HG03378 (cell line): ENCODE data around the gene ARL9.
A peak's percentile ranks its signal among the peaks of the same experiment; 100 is the strongest.

Source experiments
- ATAC-seq: cut with Tn5 transposase; IDR thresholded peaks from one replicate; pipeline ENCODE4 v1.9.1; 2021; ENCODE audit warnings: mild to moderate bottlenecking, moderate library complexity; ENCODE audit not compliant: unreplicated experiment

Gene ARL9

DNA sequence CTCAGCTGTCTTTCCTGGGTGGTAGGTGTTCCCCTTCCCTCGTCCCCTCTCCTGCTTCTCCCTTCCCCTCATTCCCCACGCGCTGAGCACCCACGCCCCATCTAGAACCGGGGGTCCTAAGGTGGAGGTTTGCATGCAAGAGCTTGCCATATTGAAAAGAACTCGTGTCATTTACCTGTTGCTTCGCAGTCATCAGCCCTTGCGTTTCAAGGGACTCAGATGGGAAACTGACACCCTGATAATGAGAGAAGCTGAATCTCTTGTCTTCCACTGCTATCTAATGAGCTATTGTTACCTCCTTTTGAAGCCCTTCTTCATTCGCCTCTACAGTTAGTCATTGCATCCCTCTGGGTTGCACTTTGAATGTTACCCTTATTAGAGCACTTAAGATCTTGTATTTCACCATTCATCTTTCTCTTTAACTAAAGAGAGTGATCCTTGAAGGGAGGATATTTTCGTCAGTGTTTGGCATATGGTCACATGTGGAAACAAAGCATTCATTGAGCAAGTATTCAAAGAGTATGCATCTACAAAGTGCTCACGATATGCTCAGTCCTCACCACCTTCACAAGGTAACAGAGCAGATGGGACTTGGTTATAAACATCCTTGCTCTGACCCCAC, 25.7 kb downstream of the ARL9 start:
- ATAC-seq: no peak

DNA sequence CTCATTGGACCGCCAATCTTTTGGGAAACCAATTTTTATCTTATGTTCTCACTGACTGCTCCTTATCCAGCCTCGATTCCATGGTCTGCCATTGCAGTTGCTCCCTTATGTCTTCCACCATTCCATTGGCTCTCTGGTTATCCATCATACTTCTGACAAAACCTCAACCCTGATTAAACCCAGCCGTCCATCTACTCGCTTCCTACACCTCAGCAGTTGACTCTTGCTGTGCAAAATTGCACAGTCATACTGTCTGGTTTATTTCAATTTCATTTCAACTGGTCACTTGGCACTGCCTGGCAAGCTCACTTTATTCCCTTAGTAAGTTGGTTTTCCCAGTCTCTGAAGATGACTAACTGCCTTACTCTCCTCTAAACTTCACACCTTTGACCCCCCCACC, 26.2 kb downstream of the ARL9 start:
- ATAC-seq: no peak

DNA sequence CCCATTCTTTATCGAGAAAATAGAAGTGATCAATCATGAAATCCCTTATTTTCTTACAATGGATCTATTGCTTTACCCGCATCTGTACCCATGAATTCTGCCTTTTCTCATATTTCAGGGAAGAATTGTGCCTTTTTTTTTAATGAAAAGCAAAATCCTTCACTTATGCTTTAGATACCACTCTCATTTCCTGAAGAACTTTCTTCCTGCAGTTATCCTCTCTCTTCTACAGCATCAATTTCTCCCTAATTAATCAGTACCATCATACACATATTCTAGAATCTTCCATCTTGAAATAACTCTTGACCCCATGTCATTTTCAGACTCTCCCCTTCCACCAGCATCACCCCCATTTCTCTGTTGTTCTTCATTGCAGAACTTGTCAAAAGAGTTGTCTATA, 26.6 kb downstream of the ARL9 start:
- no peak for ATAC-seq

DNA sequence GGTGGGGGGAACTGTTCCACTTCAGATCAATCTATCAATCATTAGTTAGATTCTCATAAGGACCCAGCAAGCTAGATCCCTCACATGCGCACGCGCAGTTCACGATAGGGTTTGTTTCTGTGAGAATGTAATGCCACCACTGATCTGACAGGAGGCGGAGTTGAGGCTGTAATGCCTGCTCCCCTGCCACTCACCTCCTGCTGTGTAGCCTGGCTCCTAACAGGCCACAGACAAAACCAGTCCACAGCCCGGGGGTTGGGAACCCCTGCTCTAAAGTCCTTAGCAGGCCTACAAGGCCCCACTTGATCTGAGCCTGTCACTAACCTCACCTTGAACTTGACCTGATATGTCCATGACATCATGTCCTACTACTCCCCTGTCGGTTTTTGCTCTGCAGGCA, 30.3 kb downstream of the ARL9 start:
- ATAC-seq: no peak

GRCh38 chr4:56537147-56537546, 31.6 kb downstream of the ARL9 start:
- ATAC-seq: no peak

DNA sequence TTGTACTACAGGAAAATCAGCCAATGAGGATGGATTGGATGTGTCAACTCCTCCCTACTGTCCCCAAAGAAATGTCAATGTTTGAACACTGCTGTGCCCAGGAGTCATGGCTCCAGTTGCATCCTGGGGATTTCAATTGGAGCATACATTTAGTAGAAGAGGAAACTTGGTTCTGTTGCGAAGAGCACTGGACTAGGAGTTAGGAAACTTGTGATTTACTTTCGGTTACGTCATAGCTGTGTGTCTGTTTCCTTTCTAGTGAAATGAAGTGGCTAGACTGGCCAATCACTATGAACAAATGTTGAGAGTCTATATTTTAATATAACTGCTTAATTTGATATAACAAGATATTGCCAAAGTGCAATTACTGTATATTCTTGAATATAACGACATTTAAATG, 35.2 kb downstream of the ARL9 start:
- no peak for ATAC-seq

DNA sequence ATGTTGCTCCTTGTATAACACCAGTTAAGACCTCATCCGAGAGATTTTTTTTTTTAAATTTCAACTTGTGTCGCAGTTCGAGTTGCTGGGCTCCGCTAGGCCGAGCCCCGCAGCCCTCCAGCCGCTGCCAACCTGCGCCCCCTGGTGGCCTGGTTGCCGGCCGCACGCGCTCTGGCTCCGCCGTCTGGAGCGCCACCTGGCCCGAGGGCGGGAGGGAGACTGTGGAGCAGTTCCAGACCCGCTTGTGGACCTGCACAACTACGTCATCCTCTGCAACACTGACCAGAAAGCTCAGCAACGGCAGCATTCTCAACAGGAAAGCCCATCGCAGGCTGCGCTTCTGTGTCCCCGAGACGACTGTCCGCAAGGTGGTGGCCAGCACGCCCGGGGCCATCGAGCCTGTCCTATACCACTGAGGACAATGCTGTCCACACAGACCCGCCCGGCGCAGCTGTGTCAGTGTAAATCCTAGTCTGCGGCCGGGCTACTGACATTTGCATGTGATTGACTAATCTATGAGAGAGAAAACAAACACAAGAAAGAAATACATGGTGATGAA, 39.1 kb downstream of the ARL9 start:
- peak; percentile 83 for ATAC-seq

DNA sequence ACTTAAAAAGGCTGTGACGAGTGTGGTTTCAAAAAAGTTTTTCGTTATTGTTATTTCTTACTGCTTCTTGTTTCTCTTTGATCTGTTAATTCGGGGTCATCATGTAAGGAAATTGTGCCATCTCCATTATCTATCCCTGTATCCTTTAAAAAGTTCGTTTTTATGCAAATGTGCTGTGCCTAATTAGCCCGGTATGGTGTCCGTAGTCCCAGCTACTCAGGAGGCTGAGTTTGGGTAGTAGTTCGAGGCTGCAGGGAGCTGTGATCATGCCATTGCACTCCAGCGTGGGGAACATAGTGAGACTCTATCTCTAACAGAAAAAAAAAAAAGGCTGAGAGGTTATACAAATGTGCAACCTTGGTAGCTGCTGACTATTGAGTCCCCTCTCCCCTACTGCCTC, 45.1 kb downstream of the ARL9 start:
- ATAC-seq: no peak

- ATAC-seq: no peak
Observed at GRCh38 chr4:56551516-56551915, 45.9 kb downstream of the ARL9 start.

DNA sequence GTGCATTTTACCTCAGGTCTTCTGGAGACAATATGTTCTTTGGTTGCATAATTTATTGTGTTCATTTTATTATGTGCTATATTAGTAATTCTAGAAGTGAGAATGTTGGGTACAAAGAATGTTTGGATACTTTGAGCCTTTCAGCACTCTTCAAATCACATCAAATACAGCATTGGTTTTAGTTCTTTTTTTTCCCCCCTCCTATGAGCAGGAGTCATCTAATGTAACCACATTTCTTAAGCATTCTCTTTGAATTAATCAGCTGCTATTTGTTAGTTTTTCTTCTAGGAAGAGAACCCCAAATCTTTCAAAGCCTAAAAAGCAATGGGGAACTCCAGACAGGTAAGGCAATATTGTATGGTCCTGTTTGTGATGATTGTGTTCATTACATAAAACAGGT, 46.7 kb downstream of the ARL9 start:
- no peak for ATAC-seq

DNA sequence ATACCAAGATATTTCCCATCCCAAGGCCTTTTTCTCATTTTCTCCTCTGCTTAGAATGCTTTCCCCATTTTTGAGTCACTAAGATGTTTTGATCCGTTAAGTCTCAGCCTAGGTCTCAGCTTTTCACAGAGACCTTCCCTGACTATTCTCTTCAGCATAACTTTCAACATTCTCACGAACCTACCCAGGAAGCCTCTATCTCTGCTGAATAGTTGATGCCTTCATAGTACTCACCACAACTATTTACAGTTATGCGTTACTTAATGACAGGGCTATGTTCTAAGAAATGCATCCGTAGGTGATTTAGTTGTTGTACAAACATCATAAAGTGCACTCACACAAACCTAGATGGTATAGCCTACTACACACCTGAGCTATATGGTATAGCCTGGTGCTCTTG, 64.5 kb downstream of the ARL9 start:
- no peak for ATAC-seq
